GM20000 (cell line): ENCODE data around the gene CDC73.

Experiments
- DNase-seq: peaks from one replicate; pipeline ENCODE4 v3.0.0; 2012; ENCODE audit warnings: low spot score
- TF ChIP-seq, protein P1 (sequence below): IDR thresholded peaks from 2 replicates; pipeline ENCODE4 v1.5.1; 2012; ENCODE audit warnings: mild to moderate bottlenecking, control low read depth; ENCODE audit errors: extremely low read depth, missing control alignments

The CDC73 gene

DNA sequence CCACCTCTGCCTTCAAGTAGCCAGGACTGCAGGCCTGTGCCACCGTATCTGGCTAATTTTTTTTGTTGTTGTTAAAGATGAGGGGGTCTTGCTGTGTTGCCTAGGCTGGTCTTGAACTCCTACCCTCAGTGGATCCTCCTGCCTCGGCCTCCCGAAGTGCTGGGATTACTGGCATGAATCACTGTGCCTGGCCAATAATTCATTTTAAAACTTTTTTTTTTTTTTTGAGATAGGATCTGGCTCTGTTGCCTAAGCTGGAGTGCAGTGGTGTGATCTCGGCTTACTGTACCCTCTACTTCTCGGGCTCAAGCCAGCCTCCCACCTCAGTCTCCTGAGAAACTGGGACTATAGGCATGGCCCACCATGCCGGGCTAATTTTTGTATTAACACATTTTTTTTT is 3.5 kb downstream of the CDC73 start:
- TF ChIP-seq, protein P1, sequence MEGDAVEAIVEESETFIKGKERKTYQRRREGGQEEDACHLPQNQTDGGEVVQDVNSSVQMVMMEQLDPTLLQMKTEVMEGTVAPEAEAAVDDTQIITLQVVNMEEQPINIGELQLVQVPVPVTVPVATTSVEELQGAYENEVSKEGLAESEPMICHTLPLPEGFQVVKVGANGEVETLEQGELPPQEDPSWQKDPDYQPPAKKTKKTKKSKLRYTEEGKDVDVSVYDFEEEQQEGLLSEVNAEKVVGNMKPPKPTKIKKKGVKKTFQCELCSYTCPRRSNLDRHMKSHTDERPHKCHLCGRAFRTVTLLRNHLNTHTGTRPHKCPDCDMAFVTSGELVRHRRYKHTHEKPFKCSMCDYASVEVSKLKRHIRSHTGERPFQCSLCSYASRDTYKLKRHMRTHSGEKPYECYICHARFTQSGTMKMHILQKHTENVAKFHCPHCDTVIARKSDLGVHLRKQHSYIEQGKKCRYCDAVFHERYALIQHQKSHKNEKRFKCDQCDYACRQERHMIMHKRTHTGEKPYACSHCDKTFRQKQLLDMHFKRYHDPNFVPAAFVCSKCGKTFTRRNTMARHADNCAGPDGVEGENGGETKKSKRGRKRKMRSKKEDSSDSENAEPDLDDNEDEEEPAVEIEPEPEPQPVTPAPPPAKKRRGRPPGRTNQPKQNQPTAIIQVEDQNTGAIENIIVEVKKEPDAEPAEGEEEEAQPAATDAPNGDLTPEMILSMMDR: no peak
- DNase-seq: no peak

DNA sequence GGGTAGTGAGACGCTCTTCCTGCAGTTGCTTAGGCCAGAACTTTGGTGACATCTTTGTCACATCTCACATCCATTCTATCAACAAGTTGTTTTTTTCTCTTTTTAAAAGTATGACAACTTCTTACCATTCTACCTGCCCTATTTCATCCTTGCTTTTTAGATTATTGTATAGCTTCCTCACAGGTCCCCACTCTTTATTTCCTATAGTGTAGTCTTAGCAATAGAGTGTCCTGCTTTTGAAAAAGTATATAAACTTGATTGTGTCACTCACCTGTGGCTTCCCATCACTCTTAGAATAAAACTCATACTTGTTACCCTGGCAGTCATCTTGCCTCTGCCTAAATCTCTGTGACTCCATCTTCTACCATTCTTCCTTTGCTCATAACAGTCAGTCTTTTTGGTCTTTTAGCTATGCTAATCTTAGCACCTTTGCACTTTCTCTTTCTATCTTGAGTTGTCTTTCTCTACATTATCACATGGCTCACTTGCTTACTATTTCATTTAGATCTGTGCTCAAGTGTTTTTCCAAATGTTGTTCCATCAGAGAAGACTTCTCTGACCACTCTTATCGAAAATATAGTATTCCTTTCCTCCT is 9.5 kb downstream of the CDC73 start:
- TF ChIP-seq, protein P1: no peak
- no peak for DNase-seq

DNA sequence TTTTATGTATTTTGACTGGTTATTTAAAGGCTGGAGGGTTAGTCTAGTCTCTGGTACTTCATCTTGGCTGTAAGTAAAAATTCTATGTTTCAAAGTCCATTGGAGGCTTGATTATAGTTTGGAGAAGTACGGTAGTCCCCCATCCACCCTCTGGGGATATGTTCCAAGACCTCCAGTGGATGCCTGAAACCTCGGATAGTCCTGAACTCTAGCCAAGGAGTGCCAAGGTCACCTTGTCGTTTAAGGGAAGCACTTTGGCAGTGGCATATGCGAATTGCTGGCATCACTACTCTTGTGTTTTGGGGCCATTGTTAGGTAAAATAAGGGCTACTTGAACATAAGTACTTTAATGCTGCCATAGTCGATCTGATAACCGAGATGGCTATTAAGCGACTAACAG is 18.4 kb downstream of the CDC73 start:
- TF ChIP-seq, protein P1: no peak
- no peak for DNase-seq

DNA sequence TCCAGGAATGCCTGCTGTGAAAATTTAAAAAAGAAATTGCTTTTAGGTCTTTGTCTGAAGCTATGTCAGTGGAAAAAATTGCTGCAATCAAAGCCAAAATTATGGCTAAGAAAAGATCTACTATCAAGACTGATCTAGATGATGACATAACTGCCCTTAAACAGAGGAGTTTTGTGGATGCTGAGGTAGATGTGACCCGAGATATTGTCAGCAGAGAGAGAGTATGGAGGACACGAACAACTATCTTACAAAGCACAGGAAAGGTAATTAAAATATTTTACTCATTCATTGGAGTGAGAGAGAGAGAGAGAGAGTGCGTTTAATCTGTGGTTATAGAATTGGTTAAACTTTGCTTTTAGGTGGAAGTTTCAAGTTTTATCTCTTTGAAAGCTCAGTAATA is 20.0 kb downstream of the CDC73 start:
- no peak for DNase-seq
- TF ChIP-seq, protein P1: no peak

DNA sequence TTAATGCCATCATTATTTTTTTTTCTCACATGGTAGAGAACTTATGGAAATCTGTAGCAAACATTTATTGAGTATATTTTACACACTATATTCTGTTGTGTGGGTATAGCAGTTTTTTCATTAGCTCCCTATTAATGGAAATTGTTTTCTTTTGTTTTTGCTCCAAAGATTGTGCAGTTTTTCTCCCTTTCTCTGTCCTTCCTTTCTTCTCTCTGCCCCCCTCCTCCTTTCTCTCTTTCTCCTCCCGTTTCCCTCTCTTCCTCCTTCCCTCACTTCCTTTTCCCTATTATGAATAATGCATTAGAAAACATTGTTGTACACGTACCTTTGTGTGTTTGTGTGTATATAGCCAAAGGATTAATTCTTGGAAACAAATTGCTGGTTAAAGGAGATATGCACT is 20.6 kb downstream of the CDC73 start:
- DNase-seq: no peak

DNA sequence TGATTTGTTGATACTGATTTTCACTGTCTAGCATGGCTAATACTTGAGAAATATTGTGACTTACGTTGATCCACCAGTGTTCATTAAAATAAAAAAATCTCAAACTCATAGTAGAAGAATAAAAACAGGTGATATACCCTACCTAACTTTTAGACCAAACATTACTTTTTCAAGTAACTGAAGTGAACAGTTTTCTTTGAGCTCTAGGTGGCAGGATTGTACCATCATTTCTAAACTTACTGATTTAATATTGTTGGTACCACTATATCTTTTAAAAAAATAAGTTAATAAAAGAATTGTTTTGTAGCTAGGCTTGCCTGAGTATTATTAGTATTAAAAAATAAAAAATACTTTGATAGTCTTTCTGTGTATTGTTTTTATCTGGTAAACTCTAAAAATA is 21.5 kb downstream of the CDC73 start:
- no peak for DNase-seq
- TF ChIP-seq, protein P1: no peak

More for the DNA sequence above, 20.6 kb downstream of the CDC73 start:
- TF ChIP-seq, protein P1: no peak

DNA sequence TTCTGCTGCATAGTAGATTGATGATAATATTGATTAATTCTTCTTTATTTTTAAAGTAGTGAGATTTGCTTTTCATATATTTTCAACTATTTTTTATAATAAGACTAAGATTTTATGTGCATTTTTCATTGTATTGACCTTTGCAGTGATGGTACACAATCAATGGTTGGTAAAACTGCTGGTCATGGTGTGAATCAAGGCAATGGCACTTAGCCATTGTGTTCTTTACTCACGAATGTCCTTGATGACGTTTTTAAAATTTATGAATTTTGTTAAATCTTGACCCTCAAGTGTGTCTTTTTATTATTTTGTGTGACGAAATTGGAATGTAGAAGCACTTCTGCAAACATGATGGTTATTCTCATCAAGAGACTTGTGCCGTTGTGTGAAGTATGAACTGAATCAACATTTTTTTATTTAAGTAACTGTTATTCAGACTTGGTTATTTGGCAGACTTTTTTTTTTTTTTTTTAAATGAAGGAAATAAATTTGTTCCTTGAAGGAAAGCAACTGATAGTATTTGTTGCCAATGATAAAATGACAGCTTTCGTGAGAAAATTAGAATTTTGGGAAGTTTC is 22.6 kb downstream of the CDC73 start:
- TF ChIP-seq, protein P1: no peak

More for the DNA sequence above, 22.6 kb downstream of the CDC73 start:
- DNase-seq: no peak
